Body of pancreas (tissue), 4 donors: ENCODE data around the gene STK40. TPM values are rescaled to one million over a fixed set of nuclear protein-coding genes. Genes with fewer than 3 reads are reported as not detected.

Experiments used
- ATAC-seq: fragments of 150-250 bp; one replicate; pipeline ENCODE4 v1.9.1; 2016
- DNase-seq, 4 donors: peaks; one replicate each; pipeline ENCODE4 v3.0.0-alpha.2; 2019
- H3K27ac ChIP-seq, 4 donors: fragments of 200-600 bp; sonication (generic); 1 replicate in 3 of 4; 2 replicates in 1 of 4; pipeline versions ENCODE4 v1.5.1 to v1.6.1; 2016 to 2019; ENCODE audit warnings: mild to moderate bottlenecking in 1 of 4, mixed read lengths in 1 of 4, moderate library complexity in 1 of 4
- H3K27me3 ChIP-seq, 2 donors: fragments of 200-600 bp; sonication (generic); one replicate each; pipeline ENCODE4 v1.6.0; 2016; ENCODE audit warnings: mild to moderate bottlenecking in 1 of 2
- H3K36me3 ChIP-seq, 2 donors: fragments of 200-600 bp; sonication (generic); replicated peaks in 1 of 2; 2 replicates each; pipeline ENCODE4 v1.5.1; 2016; ENCODE audit warnings: low read depth in 2 of 2; ENCODE audit not compliant: insufficient read depth in 1 of 2
- H3K4me1 ChIP-seq: fragments of 200-600 bp; sonication (generic); one replicate; pipeline ENCODE4 v1.6.0; 2016
- H3K4me3 ChIP-seq, 2 donors: fragments of 200-600 bp; sonication (generic); 1 replicate in 1 of 2; 2 replicates in 1 of 2; pipeline ENCODE4 v1.5.1; 2016 to 2019
- H3K9me3 ChIP-seq, 3 donors: fragments of 200-600 bp; sonication (generic); 1 replicate in 2 of 3; 2 replicates in 1 of 3; pipeline ENCODE4 v1.5.1; 2016
- POLR2A ChIP-seq, 3 donors: fragments of 450-650 bp; IDR thresholded peaks; one replicate each; pipeline ENCODE4 v1.6.1; 2016; ENCODE audit warnings: antibody characterized with exemption in 3 of 3, mild to moderate bottlenecking in 2 of 3
- WGBS, 2 donors: methylation state at CpG; one replicate each; pipeline ENCODE4 v1.1.5; 2017; 5-methylcytosine and 5-hydroxymethylcytosine counted together
- intact Hi-C: fragments of 100-400 bp; cut with DNase I; formaldehyde crosslinking; loops from one replicate; pipeline ENCODE4 v1.15.1; 2023
- total RNA-seq, 2 donors: library from RNA; depleted of rRNA; stranded (reverse); fragments of >200 nt; gene quantifications; one replicate each; pipeline ENCODE4 v1.1.0, GENCODE V29; 2016
- TF ChIP-seq, protein P1 (sequence below), 7 experiments: fragments of 450-650 bp in 4 of 7; fragments of 200-600 bp in 3 of 7; sonication (generic) in 3 of 7; IDR thresholded peaks; one replicate each; pipeline ENCODE4 v1.5.1; 2016 to 2019; ENCODE audit warnings: antibody characterized with exemption in 7 of 7

The STK40 gene
- total RNA-seq, 2 donors from 2014 or later, result 25.2 to 30.3 TPM

DNA sequence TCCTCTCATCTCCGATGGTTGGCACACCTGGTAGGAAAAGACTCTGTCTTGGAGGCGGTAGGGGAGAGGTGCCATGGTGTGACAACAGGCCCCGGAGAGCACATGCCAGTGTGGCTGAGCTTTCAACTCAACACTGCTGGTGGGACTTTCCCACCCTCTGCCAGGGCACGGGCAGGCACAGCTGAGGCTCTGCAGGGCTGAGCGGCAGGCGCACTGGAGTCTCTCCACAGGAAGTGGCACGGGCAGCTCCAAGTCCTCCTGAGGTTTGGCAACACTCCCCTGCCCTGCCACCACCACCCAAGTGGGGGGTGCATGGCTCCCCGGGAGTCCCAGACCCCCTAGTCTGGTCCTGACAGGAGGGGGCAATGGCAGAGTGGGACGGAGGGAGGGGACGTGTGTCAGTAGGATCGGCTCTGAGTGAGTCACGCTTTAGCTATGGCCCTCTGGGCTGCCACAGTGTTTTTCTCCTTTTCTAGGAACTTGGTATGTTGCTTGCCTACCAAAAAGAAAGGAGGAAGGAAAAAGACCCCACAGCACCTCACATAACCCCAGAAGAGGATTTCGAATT, 35.0 kb downstream of the STK40 start:
- Histone ChIP-seq H3K27ac (peak overlapping the region in 2 of 4 donors; percentile 31 to 34), H3K27me3 (no peaks in the 10 kb centered on the region), H3K4me3 (no peak overlapping the region), H3K4me1 (no peaks in the 10 kb centered on the region), H3K9me3 (no peaks in the 10 kb centered on the region), H3K36me3 (peaks cover 0 to 48% of the 10 kb centered on the region in 2 donors)
- intact Hi-C loops, result no loop called here
- peak in 1 of 4 donors; percentile 34 for DNase-seq
- TF ChIP-seq, protein P1, sequence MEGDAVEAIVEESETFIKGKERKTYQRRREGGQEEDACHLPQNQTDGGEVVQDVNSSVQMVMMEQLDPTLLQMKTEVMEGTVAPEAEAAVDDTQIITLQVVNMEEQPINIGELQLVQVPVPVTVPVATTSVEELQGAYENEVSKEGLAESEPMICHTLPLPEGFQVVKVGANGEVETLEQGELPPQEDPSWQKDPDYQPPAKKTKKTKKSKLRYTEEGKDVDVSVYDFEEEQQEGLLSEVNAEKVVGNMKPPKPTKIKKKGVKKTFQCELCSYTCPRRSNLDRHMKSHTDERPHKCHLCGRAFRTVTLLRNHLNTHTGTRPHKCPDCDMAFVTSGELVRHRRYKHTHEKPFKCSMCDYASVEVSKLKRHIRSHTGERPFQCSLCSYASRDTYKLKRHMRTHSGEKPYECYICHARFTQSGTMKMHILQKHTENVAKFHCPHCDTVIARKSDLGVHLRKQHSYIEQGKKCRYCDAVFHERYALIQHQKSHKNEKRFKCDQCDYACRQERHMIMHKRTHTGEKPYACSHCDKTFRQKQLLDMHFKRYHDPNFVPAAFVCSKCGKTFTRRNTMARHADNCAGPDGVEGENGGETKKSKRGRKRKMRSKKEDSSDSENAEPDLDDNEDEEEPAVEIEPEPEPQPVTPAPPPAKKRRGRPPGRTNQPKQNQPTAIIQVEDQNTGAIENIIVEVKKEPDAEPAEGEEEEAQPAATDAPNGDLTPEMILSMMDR (IDR thresholded peaks at IDR 0.05), result no peak
- TF ChIP-seq POLR2A (IDR thresholded peaks at IDR 0.05), result no peak
- peak; percentile 48 for ATAC-seq
- WGBS, 2 donors, result 71 to 78% methylated on average over 1 to 13 of the region's 13 CpGs

DNA sequence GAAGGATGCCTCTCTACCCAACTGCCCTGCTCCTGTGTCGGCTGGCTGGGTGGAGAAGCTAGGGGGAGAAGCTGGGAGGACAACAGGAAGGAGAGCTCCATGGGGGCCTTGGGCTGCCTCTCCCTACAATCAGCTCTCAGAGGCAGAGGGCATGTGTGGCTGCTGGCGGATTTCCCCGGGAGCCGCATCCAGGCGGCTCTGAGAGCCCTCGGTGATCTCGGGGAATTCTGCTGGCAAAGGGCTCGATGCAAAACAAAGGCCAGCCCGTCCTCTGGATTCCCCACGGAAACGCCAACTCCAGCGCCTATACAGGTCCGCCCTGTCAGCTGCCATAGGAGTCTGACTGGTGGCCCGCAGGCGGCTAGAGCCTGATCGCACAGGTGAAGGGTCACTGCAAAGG, 35.9 kb downstream of the STK40 start:
- peak overlapping the region in 2 of 4 donors; percentile 26 to 31 for H3K27ac ChIP-seq
- 81% methylated on average over 14 of the region's 16 CpGs; no CpG with 5 or more reads in 1 of the 2 donors for WGBS, 2 donors
- TF ChIP-seq, protein P1 (IDR thresholded peaks at IDR 0.05), result no peak
- no peak for TF ChIP-seq POLR2A (IDR thresholded peaks at IDR 0.05)
- DNase-seq, result no peak
- intact Hi-C loops, result no loop called here
- H3K4me3 ChIP-seq, result no peak overlapping the region
- no peaks in the 10 kb centered on the region for H3K4me1 ChIP-seq
- no peaks in the 10 kb centered on the region for H3K9me3 ChIP-seq
- peak; percentile 9 for ATAC-seq
- peaks cover 0 to 48% of the 10 kb centered on the region in 2 donors for H3K36me3 ChIP-seq
- no peaks in the 10 kb centered on the region for H3K27me3 ChIP-seq

DNA sequence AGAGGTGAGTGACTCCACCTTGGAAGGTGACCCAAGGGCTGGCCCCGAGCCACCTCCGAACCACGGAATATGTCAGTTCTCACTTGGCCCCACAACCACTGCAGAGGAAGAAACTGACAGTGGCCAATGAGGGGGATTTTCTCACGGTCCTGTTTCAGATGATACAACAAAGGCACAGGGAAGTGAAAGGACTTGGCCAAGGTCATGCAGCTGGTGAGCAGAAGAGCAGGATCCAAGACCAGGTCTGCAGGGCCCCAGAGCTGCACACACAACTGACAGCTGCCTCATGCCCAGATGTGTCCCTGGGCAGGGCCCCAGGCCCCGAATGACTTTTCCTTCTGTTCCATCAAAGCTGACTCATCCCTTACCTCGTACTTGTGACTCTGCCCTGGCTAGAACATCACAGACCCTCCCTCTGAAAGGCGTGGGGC, 36.5 kb downstream of the STK40 start:
- no peaks in the 10 kb centered on the region for H3K4me1 ChIP-seq
- intact Hi-C loops, result no loop called here
- H3K4me3 ChIP-seq, result no peak overlapping the region
- H3K36me3 ChIP-seq, result peaks cover 0 to 44% of the 10 kb centered on the region in 2 donors
- no peaks in the 10 kb centered on the region for H3K27me3 ChIP-seq
- no peak for ATAC-seq
- TF ChIP-seq, protein P1 (IDR thresholded peaks at IDR 0.05), result no peak
- no peak for TF ChIP-seq POLR2A (IDR thresholded peaks at IDR 0.05)
- WGBS, 2 donors, result 60 to 64% methylated on average over 7 of the region's 7 CpGs
- no peak for DNase-seq
- H3K9me3 ChIP-seq, result no peaks in the 10 kb centered on the region
- no peak overlapping the region for H3K27ac ChIP-seq

DNA sequence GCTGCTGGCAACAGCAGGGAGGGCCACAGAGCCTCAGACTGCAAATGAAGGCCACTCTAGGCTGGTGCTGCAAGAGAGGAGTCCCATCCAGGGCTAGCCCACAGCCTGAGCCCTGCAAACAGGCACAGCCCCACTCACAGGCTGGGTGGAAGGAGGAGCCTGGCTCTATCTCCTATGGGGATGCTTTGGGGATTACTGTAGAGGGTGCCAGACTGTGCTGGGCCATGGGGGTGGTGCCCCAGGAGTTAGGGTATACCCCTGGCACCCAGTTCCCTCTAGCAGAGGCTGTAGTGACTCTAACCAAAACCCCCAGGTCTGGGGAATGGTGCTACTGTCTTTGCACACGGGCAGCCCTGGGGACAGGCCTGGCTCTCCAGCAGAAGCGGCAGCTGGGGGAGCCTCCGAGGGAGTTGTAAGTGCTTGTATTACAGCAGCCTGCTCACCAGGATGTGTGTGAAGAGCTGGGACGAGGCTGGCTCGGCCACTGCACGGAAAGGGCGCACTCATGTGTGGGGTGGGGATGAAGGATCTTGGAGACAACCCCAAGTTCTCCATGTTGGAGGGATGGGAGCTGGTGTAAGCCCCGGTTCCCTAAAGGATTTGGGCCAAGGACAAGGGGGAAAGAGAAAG, 38.9 kb downstream of the STK40 start:
- peaks cover 0 to 43% of the 10 kb centered on the region in 2 donors for H3K36me3 ChIP-seq
- WGBS, 2 donors, result 91% methylated on average over 6 to 8 of the region's 8 CpGs
- intact Hi-C loops, result no loop called here

More for the DNA sequence above, 38.9 kb downstream of the STK40 start:
- H3K4me3 ChIP-seq, result no peak overlapping the region
- no peaks in the 10 kb centered on the region for H3K9me3 ChIP-seq
- DNase-seq, result no peak
- no peak overlapping the region for H3K27ac ChIP-seq
- no peaks in the 10 kb centered on the region for H3K27me3 ChIP-seq
- no peak for ATAC-seq
- TF ChIP-seq, protein P1 (IDR thresholded peaks at IDR 0.05), result no peak
- TF ChIP-seq POLR2A (IDR thresholded peaks at IDR 0.05), result no peak
- H3K4me1 ChIP-seq, result no peaks in the 10 kb centered on the region
